ENCODE data around the gene KCNJ4.
A peak's percentile ranks its signal among the peaks of the same experiment; 100 is the strongest.

KCNJ4 gene

DNA sequence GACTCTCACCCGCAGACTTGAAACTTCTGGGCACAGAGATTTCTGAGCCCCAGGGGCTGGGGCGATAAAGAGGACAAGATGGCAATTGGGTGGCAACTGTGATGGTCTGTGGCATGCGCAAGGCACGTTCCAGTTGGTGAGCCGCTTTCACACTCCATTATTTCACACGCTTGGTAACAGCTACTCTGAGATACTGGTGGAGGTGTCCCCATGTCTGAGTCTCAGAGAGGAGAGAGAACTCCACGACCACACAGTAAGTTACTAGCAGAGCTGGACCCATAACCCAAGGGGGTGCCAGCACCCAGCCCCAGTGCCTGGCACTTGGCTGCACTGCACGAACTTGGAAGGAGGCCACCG, 6.0 kb upstream of the KCNJ4 start:
- no peak for TF ChIP-seq ZFP30 (CRISPR knock-in tag; IDR thresholded peaks at IDR 0.05)
- no peak for TF ChIP-seq CSDC2 (CRISPR knock-in tag; IDR thresholded peaks at IDR 0.05)
- TF ChIP-seq BACH2 (CRISPR knock-in tag; IDR thresholded peaks at IDR 0.05; ENCODE audit: borderline replicate concordance): no peak
- TF ChIP-seq ZNF8 (CRISPR knock-in tag; IDR thresholded peaks at IDR 0.05): no peak
- TF ChIP-seq, protein P1, sequence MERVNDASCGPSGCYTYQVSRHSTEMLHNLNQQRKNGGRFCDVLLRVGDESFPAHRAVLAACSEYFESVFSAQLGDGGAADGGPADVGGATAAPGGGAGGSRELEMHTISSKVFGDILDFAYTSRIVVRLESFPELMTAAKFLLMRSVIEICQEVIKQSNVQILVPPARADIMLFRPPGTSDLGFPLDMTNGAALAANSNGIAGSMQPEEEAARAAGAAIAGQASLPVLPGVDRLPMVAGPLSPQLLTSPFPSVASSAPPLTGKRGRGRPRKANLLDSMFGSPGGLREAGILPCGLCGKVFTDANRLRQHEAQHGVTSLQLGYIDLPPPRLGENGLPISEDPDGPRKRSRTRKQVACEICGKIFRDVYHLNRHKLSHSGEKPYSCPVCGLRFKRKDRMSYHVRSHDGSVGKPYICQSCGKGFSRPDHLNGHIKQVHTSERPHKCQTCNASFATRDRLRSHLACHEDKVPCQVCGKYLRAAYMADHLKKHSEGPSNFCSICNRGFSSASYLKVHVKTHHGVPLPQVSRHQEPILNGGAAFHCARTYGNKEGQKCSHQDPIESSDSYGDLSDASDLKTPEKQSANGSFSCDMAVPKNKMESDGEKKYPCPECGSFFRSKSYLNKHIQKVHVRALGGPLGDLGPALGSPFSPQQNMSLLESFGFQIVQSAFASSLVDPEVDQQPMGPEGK (CRISPR knock-in tag; IDR thresholded peaks at IDR 0.05; ENCODE audit: borderline replicate concordance): no peak
- TF ChIP-seq ARNTL (CRISPR knock-in tag; IDR thresholded peaks at IDR 0.05; ENCODE audit: borderline replicate concordance, low read depth): no peak
- no peak for TF ChIP-seq ZC3H10 (CRISPR knock-in tag; IDR thresholded peaks at IDR 0.05)
- TF ChIP-seq RARB (CRISPR knock-in tag; IDR thresholded peaks at IDR 0.05): no peak
- peak; percentile 51 for ATAC-seq

DNA sequence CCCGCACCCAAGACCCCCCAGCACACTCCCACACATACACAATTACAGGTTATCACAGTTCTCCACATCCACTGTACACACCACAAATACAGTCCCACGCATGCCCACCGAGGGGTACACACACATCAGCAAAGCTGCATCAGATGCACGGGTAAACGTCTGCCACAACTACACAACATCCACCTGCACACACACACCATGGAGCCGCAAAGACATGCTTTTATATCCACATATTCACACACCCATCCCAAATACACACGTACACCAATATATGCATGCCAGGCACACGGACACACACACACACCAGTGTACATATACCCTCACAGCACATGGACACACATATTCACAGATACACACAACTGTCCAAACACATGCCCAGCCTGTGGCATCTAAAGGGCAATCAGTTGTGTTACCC, 5.4 kb upstream of the KCNJ4 start:
- TF ChIP-seq CSDC2 (CRISPR knock-in tag; IDR thresholded peaks at IDR 0.05): no peak
- no peak for TF ChIP-seq TCF4 (CRISPR knock-in tag; IDR thresholded peaks at IDR 0.05; ENCODE audit: borderline replicate concordance)
- TF ChIP-seq PPARA (CRISPR knock-in tag; IDR thresholded peaks at IDR 0.05; ENCODE audit: borderline replicate concordance): no peak
- no peak for TF ChIP-seq OSR1 (CRISPR knock-in tag; IDR thresholded peaks at IDR 0.05)
- no peak for TF ChIP-seq ZFP30 (CRISPR knock-in tag; IDR thresholded peaks at IDR 0.05)
- TF ChIP-seq ZFP3 (CRISPR knock-in tag; IDR thresholded peaks at IDR 0.05): no peak
- TF ChIP-seq SNAI2 (CRISPR knock-in tag; IDR thresholded peaks at IDR 0.05): no peak
- TF ChIP-seq, protein P2, sequence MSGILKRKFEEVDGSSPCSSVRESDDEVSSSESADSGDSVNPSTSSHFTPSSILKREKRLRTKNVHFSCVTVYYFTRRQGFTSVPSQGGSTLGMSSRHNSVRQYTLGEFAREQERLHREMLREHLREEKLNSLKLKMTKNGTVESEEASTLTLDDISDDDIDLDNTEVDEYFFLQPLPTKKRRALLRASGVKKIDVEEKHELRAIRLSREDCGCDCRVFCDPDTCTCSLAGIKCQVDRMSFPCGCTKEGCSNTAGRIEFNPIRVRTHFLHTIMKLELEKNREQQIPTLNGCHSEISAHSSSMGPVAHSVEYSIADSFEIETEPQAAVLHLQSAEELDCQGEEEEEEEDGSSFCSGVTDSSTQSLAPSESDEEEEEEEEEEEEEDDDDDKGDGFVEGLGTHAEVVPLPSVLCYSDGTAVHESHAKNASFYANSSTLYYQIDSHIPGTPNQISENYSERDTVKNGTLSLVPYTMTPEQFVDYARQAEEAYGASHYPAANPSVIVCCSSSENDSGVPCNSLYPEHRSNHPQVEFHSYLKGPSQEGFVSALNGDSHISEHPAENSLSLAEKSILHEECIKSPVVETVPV (CRISPR knock-in tag; IDR thresholded peaks at IDR 0.05): no peak
- no peak for TF ChIP-seq ZNF565 (CRISPR knock-in tag; conservative IDR thresholded peaks at IDR 0.05; ENCODE audit: low read depth)
- no peak for TF ChIP-seq ZC3H10 (CRISPR knock-in tag; IDR thresholded peaks at IDR 0.05)
- ATAC-seq: 0 out of 3 replicates have a peak, but pooled peaks have one; percentile 10

DNA sequence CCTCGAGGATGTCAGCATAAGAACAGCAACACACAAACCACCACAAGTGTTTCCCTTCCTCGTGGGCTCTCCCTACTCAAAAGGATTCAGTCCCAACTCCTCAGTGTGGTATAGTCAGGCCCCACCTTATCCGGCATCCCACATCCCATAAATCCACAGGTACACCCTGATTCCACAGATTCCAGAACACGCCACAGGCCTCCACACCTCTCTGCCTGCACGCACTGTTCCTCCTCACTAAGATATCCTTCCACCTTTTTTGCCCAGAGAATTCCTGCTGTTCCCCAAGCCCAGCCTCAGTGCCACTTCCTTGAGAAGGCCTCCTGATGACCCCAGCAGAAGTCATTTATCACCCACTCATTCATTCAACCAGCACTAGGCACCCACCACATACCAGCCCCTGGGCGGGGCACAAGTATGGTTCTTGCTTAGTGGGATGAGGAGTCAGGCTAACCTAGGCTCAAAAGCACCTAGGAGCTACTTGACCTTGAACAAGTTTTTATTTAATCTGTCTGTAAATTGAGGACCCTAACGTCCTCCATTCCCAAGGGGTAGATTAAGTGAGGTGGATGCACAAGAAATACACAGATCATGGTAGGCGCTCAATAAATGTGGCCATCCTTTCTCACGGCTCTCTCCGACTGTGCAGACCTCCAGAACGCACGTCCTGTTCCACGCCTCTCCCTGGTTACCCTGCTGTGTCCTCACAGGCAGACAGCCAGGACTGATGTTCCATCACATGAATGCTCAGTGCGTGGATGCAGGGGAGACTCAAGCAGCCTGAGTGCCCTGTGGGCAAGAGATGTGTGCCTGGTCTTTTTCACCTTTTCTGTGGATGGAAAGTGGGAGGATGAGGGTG, 2.1 kb upstream of the KCNJ4 start:
- no peak for ATAC-seq
- TF ChIP-seq ZFP3 (CRISPR knock-in tag; IDR thresholded peaks at IDR 0.05) (no peak), BACH2 (CRISPR knock-in tag; IDR thresholded peaks at IDR 0.05; ENCODE audit: borderline replicate concordance) (no peak), ZFP30 (CRISPR knock-in tag; IDR thresholded peaks at IDR 0.05) (no peak), ZNF8 (CRISPR knock-in tag; IDR thresholded peaks at IDR 0.05) (no peak), OSR1 (CRISPR knock-in tag; IDR thresholded peaks at IDR 0.05) (no peak), ZNF70 (CRISPR knock-in tag; IDR thresholded peaks at IDR 0.05) (no peak), TCF4 (CRISPR knock-in tag; IDR thresholded peaks at IDR 0.05; ENCODE audit: borderline replicate concordance) (no peak)
- TF ChIP-seq, protein P3, sequence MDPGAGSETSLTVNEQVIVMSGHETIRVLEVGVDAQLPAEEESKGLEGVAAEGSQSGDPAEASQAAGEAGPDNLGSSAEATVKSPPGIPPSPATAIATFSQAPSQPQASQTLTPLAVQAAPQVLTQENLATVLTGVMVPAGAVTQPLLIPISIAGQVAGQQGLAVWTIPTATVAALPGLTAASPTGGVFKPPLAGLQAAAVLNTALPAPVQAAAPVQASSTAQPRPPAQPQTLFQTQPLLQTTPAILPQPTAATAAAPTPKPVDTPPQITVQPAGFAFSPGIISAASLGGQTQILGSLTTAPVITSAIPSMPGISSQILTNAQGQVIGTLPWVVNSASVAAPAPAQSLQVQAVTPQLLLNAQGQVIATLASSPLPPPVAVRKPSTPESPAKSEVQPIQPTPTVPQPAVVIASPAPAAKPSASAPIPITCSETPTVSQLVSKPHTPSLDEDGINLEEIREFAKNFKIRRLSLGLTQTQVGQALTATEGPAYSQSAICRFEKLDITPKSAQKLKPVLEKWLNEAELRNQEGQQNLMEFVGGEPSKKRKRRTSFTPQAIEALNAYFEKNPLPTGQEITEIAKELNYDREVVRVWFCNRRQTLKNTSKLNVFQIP (CRISPR knock-in tag; IDR thresholded peaks at IDR 0.05; ENCODE audit: borderline replicate concordance, low read depth): no peak
- TF ChIP-seq, protein P4, sequence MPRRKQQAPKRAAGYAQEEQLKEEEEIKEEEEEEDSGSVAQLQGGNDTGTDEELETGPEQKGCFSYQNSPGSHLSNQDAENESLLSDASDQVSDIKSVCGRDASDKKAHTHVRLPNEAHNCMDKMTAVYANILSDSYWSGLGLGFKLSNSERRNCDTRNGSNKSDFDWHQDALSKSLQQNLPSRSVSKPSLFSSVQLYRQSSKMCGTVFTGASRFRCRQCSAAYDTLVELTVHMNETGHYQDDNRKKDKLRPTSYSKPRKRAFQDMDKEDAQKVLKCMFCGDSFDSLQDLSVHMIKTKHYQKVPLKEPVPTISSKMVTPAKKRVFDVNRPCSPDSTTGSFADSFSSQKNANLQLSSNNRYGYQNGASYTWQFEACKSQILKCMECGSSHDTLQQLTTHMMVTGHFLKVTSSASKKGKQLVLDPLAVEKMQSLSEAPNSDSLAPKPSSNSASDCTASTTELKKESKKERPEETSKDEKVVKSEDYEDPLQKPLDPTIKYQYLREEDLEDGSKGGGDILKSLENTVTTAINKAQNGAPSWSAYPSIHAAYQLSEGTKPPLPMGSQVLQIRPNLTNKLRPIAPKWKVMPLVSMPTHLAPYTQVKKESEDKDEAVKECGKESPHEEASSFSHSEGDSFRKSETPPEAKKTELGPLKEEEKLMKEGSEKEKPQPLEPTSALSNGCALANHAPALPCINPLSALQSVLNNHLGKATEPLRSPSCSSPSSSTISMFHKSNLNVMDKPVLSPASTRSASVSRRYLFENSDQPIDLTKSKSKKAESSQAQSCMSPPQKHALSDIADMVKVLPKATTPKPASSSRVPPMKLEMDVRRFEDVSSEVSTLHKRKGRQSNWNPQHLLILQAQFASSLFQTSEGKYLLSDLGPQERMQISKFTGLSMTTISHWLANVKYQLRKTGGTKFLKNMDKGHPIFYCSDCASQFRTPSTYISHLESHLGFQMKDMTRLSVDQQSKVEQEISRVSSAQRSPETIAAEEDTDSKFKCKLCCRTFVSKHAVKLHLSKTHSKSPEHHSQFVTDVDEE (CRISPR knock-in tag; IDR thresholded peaks at IDR 0.05): no peak

DNA sequence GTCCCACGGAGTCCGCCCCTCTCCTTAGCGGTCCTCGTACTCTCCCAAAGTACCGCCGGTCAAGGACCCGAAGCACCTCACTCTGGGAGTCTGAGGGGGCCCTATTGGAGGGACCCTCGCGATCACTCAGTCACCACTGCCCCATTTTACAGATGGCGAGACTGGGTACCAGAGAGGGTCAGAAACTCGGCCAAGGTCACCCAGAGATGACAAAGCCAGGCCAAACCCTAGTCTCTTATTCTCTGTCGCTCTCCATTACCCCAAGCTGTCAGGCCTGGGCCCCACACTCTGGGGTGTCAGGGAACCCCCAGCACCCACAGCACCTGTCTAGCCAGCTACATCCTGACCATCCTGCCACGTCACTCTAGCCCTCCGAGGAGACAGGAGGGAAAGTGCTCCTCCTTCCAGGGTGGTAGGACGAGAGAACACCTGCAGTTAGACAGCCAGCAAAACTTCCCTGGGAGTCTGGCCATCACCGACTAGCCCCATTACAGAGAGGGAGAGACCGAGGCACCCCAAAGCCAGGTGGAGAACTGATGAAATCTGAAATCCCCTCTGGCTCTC, 1.4 kb upstream of the KCNJ4 start:
- no peak for TF ChIP-seq CSDC2 (CRISPR knock-in tag; IDR thresholded peaks at IDR 0.05)
- no peak for TF ChIP-seq GLIS3 (CRISPR knock-in tag; IDR thresholded peaks at IDR 0.05)
- no peak for TF ChIP-seq SNAI2 (CRISPR knock-in tag; IDR thresholded peaks at IDR 0.05)

More for the DNA sequence above, 1.4 kb upstream of the KCNJ4 start:
- no peak for ATAC-seq
